ENCODE data around the gene CCT2. TPM values are rescaled to one million over a fixed set of nuclear protein-coding genes. Genes with fewer than 3 reads are reported as not detected.
A peak's percentile ranks its signal among the peaks of the same experiment; 100 is the strongest.

CCT2 gene
- total and polyA plus RNA-seq, 2 of the 13 experiments (the other 11 are each of a cell fraction or from before 2014, with no cell fraction given), result 209 to 388 TPM

DNA sequence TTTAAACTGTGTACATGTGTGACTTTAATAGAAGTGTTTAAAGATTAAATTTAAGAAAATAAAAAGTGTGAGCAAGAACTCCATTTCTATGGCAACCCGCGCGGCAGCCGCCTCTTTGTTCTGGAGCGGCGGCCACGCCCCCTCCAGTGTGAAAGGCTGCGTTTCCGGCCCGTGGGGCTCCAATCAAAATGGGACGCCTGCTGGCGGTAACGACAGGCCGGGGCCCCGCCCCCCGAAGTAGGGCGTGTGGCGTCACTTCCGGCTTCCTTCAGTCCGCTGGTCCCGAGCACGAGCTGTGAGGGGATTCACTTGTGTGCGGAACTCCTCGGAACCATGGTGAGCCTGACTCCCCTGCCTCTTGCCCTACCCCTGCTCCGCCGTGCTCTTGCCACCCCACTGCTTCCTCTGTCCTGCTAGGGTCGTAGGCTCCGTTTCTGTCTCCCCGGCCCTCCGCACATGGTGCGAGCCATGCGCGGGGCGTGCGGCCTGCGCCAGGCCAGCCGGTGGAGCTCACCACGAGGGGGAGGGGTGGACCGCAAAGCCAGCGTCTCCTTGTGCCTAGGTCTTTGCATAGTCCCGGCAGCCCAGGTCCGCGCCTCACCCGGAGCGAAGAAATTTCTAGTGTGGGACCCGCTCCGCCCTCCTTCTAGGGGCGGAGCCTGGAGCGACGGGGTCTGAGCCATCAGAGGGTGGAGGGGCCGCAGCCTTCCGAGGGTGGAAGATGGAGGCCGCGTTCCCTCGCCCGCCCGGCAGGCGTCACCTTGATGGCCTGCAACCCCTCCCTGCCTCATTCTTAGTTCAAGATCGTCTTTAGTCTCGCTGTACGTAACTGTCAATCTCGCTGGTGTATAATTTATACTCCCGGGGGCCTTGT, at the start of gene CCT2 (continued):
- TF ChIP-seq, protein P1, sequence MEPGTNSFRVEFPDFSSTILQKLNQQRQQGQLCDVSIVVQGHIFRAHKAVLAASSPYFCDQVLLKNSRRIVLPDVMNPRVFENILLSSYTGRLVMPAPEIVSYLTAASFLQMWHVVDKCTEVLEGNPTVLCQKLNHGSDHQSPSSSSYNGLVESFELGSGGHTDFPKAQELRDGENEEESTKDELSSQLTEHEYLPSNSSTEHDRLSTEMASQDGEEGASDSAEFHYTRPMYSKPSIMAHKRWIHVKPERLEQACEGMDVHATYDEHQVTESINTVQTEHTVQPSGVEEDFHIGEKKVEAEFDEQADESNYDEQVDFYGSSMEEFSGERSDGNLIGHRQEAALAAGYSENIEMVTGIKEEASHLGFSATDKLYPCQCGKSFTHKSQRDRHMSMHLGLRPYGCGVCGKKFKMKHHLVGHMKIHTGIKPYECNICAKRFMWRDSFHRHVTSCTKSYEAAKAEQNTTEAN (CRISPR knock-in tag; conservative IDR thresholded peaks at IDR 0.05), result peak; percentile 64
- peak; percentile 94 for TF ChIP-seq ZFP91 (CRISPR knock-in tag; IDR thresholded peaks at IDR 0.05; ENCODE audit: borderline replicate concordance)
- TF ChIP-seq ARNT2 (CRISPR knock-in tag; IDR thresholded peaks at IDR 0.05; ENCODE audit: low read depth), result peak; percentile 75
- TF ChIP-seq ZNF205 (CRISPR knock-in tag; IDR thresholded peaks at IDR 0.05), result peak; percentile 66; the same call in 1 of the 2 replicates
- TF ChIP-seq, protein P2, sequence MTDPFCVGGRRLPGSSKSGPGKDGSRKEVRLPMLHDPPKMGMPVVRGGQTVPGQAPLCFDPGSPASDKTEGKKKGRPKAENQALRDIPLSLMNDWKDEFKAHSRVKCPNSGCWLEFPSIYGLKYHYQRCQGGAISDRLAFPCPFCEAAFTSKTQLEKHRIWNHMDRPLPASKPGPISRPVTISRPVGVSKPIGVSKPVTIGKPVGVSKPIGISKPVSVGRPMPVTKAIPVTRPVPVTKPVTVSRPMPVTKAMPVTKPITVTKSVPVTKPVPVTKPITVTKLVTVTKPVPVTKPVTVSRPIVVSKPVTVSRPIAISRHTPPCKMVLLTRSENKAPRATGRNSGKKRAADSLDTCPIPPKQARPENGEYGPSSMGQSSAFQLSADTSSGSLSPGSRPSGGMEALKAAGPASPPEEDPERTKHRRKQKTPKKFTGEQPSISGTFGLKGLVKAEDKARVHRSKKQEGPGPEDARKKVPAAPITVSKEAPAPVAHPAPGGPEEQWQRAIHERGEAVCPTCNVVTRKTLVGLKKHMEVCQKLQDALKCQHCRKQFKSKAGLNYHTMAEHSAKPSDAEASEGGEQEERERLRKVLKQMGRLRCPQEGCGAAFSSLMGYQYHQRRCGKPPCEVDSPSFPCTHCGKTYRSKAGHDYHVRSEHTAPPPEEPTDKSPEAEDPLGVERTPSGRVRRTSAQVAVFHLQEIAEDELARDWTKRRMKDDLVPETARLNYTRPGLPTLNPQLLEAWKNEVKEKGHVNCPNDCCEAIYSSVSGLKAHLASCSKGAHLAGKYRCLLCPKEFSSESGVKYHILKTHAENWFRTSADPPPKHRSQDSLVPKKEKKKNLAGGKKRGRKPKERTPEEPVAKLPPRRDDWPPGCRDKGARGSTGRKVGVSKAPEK (CRISPR knock-in tag; IDR thresholded peaks at IDR 0.05; ENCODE audit: borderline replicate concordance), result peak; percentile 48; the same call in 1 of the 2 replicates
- TF ChIP-seq SALL2 (CRISPR knock-in tag; IDR thresholded peaks at IDR 0.05), result peak; percentile 93
- peak; percentile 92 for TF ChIP-seq ZNF274 (CRISPR knock-in tag; IDR thresholded peaks at IDR 0.05)
- peak; percentile 88 for TF ChIP-seq EED (CRISPR knock-in tag; IDR thresholded peaks at IDR 0.05)
- TF ChIP-seq MTF1 (CRISPR knock-in tag; IDR thresholded peaks at IDR 0.05), result peak; percentile 67; the same call in 1 of the 2 replicates
- TF ChIP-seq ZNF333 (CRISPR knock-in tag; IDR thresholded peaks at IDR 0.05; ENCODE audit: borderline replicate concordance), result peak; percentile 97
- TF ChIP-seq ELF1 (CRISPR knock-in tag; IDR thresholded peaks at IDR 0.05), result peak; percentile 87
- peak; percentile 87; the same call in 1 of the 2 replicates for TF ChIP-seq ZNF256 (CRISPR knock-in tag; conservative IDR thresholded peaks at IDR 0.05)
- TF ChIP-seq ZNF558 (CRISPR knock-in tag; IDR thresholded peaks at IDR 0.05; ENCODE audit: borderline replicate concordance), result peak; percentile 59; the same call in 1 of the 2 replicates
- TF ChIP-seq ETV5 (CRISPR knock-in tag; IDR thresholded peaks at IDR 0.05; ENCODE audit: borderline replicate concordance), result peak; percentile 88
- TF ChIP-seq, protein P3, sequence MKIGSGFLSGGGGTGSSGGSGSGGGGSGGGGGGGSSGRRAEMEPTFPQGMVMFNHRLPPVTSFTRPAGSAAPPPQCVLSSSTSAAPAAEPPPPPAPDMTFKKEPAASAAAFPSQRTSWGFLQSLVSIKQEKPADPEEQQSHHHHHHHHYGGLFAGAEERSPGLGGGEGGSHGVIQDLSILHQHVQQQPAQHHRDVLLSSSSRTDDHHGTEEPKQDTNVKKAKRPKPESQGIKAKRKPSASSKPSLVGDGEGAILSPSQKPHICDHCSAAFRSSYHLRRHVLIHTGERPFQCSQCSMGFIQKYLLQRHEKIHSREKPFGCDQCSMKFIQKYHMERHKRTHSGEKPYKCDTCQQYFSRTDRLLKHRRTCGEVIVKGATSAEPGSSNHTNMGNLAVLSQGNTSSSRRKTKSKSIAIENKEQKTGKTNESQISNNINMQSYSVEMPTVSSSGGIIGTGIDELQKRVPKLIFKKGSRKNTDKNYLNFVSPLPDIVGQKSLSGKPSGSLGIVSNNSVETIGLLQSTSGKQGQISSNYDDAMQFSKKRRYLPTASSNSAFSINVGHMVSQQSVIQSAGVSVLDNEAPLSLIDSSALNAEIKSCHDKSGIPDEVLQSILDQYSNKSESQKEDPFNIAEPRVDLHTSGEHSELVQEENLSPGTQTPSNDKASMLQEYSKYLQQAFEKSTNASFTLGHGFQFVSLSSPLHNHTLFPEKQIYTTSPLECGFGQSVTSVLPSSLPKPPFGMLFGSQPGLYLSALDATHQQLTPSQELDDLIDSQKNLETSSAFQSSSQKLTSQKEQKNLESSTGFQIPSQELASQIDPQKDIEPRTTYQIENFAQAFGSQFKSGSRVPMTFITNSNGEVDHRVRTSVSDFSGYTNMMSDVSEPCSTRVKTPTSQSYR (CRISPR knock-in tag; IDR thresholded peaks at IDR 0.05; ENCODE audit: borderline replicate concordance), result peak; percentile 86
- TF ChIP-seq ZBTB3 (CRISPR knock-in tag; IDR thresholded peaks at IDR 0.05; ENCODE audit: borderline replicate concordance, low read depth), result peak; percentile 62; the same call in 1 of the 2 replicates
- peak; percentile 34; the same call in 1 of the 2 replicates for TF ChIP-seq ZC3H4 (CRISPR knock-in tag; IDR thresholded peaks at IDR 0.05; ENCODE audit: borderline replicate concordance)
- TF ChIP-seq CAMTA2 (CRISPR knock-in tag; IDR thresholded peaks at IDR 0.05; ENCODE audit: borderline replicate concordance), result peak; percentile 84
